Measurements from ENCODE around the gene DCLK2. TPM values are rescaled to one million over a fixed set of nuclear protein-coding genes. Genes with fewer than 3 reads are reported as not detected.

DCLK2 gene
- total RNA-seq, 1 donor from 2014 or later = 12.6 TPM

DNA sequence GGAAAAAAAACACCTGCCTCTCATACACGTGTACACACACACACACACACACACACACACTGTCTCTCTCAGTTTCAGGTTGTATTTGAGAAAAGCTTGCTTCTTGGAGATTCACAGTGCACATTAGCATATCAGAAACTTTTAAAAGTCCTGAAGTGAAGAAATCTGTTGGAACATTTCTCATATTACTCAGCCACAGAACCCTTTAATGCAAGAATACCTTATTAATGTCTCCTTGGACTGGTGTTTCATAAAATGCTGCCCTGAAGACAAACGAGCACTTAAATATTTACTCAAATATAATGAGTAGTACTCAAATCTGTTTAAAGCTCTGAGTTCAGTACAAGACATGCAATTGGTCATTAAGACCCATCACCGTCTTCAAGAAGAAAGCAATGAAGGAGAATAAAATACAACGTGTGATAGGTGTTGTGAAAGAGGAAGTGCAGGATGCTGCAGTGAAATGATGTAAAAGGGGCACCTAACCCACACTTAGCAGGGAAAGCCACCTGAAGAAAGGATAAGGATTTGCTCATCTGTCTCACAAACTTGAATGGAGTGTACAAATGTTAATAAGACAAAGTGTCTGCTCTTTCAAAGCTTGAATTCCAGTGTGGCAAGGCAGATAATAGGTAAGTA, 57.0 kb downstream of the DCLK2 start:
- TF ChIP-seq, protein P1, sequence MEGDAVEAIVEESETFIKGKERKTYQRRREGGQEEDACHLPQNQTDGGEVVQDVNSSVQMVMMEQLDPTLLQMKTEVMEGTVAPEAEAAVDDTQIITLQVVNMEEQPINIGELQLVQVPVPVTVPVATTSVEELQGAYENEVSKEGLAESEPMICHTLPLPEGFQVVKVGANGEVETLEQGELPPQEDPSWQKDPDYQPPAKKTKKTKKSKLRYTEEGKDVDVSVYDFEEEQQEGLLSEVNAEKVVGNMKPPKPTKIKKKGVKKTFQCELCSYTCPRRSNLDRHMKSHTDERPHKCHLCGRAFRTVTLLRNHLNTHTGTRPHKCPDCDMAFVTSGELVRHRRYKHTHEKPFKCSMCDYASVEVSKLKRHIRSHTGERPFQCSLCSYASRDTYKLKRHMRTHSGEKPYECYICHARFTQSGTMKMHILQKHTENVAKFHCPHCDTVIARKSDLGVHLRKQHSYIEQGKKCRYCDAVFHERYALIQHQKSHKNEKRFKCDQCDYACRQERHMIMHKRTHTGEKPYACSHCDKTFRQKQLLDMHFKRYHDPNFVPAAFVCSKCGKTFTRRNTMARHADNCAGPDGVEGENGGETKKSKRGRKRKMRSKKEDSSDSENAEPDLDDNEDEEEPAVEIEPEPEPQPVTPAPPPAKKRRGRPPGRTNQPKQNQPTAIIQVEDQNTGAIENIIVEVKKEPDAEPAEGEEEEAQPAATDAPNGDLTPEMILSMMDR (IDR thresholded peaks at IDR 0.05) = no peak
- Mint-ChIP-seq H3K27ac (ENCODE audit: unreplicated experiment) (peak overlapping the region; percentile 1), H3K27me3 (ENCODE audit: unreplicated experiment) (no peaks in the 10 kb centered on the region), H3K36me3 (ENCODE audit: unreplicated experiment) (peaks cover 11% of the 10 kb centered on the region), H3K4me1 (ENCODE audit: unreplicated experiment) (peaks cover 34% of the 10 kb centered on the region), H3K9me3 (ENCODE audit: unreplicated experiment) (peaks cover 8% of the 10 kb centered on the region), H3K4me3 (ENCODE audit: unreplicated experiment) (no peak overlapping the region)
- no peak for DNase-seq (ENCODE audit: extremely low spot score, unreplicated experiment)

DNA sequence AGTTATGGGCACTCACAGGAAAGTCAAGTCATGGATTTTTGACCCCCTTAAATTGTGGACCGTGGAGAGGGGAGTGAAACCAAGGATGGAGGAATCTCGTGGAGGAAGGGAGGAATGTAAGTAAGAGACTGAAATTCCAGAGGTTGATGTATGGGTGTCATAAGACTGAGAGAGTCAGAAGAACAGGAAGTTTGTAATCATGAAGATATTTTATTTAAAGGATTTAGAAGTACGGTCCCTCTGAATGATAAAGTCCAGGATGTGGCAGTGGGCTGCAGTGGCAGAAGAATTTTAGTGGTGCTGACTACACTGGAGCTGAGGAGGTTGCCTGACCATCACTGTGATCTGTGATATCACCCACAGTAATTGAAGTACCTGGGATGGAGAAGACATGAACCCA, 57.8 kb downstream of the DCLK2 start:
- H3K27ac Mint-ChIP-seq (ENCODE audit: unreplicated experiment) = peak overlapping the region; percentile 63
- no peak overlapping the region for H3K4me3 Mint-ChIP-seq (ENCODE audit: unreplicated experiment)
- peaks cover 33% of the 10 kb centered on the region for H3K4me1 Mint-ChIP-seq (ENCODE audit: unreplicated experiment)
- H3K9me3 Mint-ChIP-seq (ENCODE audit: unreplicated experiment) = peaks cover 8% of the 10 kb centered on the region
- TF ChIP-seq, protein P1 (IDR thresholded peaks at IDR 0.05) = no peak
- H3K27me3 Mint-ChIP-seq (ENCODE audit: unreplicated experiment) = no peaks in the 10 kb centered on the region
- H3K36me3 Mint-ChIP-seq (ENCODE audit: unreplicated experiment) = peaks cover 11% of the 10 kb centered on the region
- DNase-seq (ENCODE audit: extremely low spot score, unreplicated experiment) = no peak

DNA sequence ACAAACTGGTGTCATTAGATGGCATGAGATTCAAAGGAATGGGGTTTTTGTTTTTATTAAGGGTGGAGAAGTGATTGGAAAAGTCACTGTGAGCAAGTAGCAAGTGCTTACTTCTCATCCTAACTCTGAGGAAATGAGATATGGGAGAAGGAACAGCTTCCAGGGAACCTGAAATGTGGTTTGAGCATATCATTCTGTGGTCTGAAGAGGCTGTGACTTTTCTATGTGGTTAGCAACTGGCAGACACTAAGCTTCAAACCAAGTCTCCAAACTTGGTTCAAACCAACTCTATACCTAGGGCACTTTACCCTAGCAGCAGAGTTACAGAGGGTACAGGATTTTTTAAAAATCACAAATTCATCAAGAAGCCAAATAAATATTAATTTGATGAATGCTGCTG, 58.2 kb downstream of the DCLK2 start:
- DNase-seq (ENCODE audit: extremely low spot score, unreplicated experiment) = no peak
- Mint-ChIP-seq H3K27ac (ENCODE audit: unreplicated experiment) (peak overlapping the region; percentile 63), H3K4me1 (ENCODE audit: unreplicated experiment) (peaks cover 33% of the 10 kb centered on the region), H3K9me3 (ENCODE audit: unreplicated experiment) (peaks cover 8% of the 10 kb centered on the region), H3K4me3 (ENCODE audit: unreplicated experiment) (no peak overlapping the region), H3K27me3 (ENCODE audit: unreplicated experiment) (no peaks in the 10 kb centered on the region), H3K36me3 (ENCODE audit: unreplicated experiment) (peaks cover 11% of the 10 kb centered on the region)
- TF ChIP-seq, protein P1 (IDR thresholded peaks at IDR 0.05) = no peak

- DNase-seq (ENCODE audit: extremely low spot score, unreplicated experiment) = no peak
- peaks cover 41% of the 10 kb centered on the region for H3K4me1 Mint-ChIP-seq (ENCODE audit: unreplicated experiment)
- H3K36me3 Mint-ChIP-seq (ENCODE audit: unreplicated experiment) = peaks cover 17% of the 10 kb centered on the region
- no peak overlapping the region for H3K4me3 Mint-ChIP-seq (ENCODE audit: unreplicated experiment)
- peaks cover 17% of the 10 kb centered on the region for H3K9me3 Mint-ChIP-seq (ENCODE audit: unreplicated experiment)
- TF ChIP-seq, protein P1 (IDR thresholded peaks at IDR 0.05) = no peak
- no peaks in the 10 kb centered on the region for H3K27me3 Mint-ChIP-seq (ENCODE audit: unreplicated experiment)
- no peak overlapping the region for H3K27ac Mint-ChIP-seq (ENCODE audit: unreplicated experiment)
These were observed 61.1 kb downstream of the DCLK2 start for GRCh38 chr4:150139297-150139865.

DNA sequence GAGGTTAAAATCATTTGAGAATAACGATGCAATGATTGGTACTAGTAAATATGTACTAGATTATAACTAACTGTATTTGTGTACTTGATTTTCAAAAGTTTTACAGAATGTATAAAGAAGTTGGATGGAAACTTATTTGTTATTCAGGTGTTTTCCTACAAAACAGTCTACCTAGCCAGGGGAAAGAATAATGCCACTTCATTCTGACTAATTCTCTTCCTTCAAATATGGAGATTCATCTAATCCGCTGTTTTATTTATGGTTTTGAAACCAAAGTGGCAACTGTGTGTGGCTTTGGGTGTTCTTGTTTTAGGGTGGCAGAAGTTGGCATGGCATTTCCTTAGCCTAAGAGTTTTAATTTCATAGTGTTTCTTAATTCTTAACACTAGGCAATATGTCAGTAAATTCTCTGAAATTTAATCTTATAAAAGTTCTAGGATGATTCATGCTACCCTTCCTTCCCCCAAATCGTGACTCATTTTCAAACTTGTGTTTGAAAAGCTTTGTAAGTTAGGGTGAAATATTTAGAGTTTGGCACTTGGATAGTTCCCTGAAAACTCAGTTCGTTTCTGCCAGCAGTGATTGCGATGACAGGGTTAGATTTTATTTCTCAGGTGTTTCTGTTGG, 62.6 kb downstream of the DCLK2 start:
- H3K27ac Mint-ChIP-seq (ENCODE audit: unreplicated experiment) = peak overlapping the region; percentile 79
- TF ChIP-seq, protein P1 (IDR thresholded peaks at IDR 0.05) = no peak

More for the DNA sequence above, 62.6 kb downstream of the DCLK2 start:
- H3K4me3 Mint-ChIP-seq (ENCODE audit: unreplicated experiment) = peak overlapping the region; percentile 12
- H3K27me3 Mint-ChIP-seq (ENCODE audit: unreplicated experiment) = no peaks in the 10 kb centered on the region
- DNase-seq (ENCODE audit: extremely low spot score, unreplicated experiment) = no peak
- peaks cover 15% of the 10 kb centered on the region for H3K36me3 Mint-ChIP-seq (ENCODE audit: unreplicated experiment)
- peaks cover 44% of the 10 kb centered on the region for H3K4me1 Mint-ChIP-seq (ENCODE audit: unreplicated experiment)
- H3K9me3 Mint-ChIP-seq (ENCODE audit: unreplicated experiment) = peaks cover 17% of the 10 kb centered on the region
